Measurements from ENCODE around the gene RABGAP1.

The RABGAP1 gene

DNA sequence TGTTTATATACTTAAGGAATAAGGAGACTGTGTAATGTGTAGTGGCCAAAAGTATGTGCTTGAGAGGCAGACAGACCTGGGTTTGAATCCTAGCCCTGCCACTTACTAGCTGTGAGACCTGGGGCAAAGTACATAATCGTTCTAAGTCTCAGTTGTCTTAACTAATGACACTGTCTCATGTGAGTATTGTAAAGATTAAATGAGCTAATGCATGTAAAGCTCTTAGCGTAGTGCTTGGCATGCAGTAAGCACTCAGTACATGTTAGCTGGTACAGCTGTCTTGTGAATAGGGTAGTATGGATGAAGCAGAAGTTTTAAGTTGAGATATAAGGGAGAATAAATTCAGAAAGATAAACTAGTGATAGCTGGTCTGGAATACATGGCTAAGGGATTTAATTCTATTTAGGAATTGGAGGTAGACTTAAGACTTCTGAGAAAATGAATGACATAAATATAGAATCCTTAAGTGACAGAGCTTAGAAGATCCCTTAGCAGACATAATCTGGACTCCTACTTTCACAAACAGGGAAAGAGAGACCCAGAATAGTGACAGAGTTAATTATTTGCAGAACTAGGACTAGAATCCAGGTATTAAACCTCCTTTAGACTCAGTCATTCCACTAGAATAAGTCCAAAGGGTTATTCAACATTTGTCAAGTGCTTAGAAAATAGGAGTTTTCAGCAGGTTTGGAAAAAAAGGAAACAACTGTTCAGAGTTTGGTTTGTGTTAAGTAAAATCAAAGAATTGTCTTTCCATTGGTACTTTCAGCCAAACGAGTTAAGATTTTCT is 105.8 kb downstream of the RABGAP1 start:
- DNase-seq (ENCODE audit: low read depth in 2 of 2), result no peak

DNA sequence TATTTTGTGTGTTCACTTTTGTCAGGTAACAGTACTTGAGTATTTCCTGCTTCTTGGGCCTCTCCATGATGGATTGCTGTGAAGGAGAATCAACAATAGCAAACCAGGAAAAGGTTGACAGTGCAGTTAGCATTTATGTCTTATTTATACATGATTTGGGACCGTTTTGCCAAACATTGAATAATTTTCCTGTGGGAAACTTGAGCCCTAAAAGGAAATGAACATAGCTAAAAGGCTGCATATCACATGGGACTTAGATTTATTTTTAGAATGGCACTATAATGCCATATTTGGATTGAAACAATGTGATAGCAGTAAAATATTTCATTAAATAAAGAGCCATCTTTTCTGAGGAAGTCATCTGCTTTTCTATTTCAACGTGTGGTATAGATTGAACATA is 107.9 kb downstream of the RABGAP1 start:
- no peak for DNase-seq (ENCODE audit: low read depth in 2 of 2)

DNA sequence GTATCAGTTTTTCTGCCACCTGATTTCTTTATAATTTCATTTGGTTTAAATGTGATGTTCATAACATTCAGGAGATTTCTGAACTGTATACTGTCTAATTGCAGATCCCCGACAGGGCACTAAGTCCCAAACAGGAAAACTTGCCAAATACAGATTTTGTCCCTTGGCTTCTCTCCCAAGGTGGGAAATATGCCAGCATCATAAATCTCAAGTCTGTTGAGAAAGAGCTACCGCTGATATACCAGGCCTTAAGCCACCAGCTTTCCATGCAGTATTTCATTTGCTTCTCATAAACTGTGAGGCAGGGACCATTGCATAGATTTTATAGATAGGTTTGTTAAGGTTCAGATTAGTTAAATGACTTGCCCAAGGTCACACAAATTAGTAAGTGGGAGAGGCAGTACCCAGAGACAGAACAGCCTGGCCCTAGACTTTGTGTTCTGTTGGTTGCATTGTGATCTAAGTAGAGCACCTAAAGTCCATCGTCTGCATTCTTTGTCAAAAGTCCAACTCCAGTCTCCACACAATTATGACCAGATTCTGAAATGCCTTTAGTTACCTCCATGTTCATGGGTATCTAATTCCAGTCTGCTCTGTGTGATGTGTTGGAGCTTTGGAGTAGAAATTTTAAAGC is 108.9 kb downstream of the RABGAP1 start:
- DNase-seq (ENCODE audit: low read depth in 2 of 2), result no peak

DNA sequence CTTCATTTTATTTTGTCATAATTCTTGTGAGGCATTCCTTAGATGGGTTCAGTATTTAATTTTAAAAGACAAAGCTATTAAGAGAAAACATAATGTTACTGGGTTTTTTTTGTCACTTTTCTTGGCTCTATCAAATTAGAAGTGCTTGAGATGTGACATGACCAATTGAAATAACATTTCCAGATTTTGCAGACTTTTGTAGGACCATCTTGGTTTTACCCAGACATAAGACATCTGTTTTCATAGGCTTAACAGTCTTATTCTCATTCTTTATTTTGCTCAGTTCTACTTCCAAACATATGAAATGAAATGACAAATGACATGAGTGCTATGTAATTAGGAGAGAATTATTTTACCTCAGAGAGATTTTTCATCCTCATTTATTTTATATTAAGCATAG is 112.2 kb downstream of the RABGAP1 start:
- no peak for DNase-seq (ENCODE audit: low read depth in 2 of 2)

DNA sequence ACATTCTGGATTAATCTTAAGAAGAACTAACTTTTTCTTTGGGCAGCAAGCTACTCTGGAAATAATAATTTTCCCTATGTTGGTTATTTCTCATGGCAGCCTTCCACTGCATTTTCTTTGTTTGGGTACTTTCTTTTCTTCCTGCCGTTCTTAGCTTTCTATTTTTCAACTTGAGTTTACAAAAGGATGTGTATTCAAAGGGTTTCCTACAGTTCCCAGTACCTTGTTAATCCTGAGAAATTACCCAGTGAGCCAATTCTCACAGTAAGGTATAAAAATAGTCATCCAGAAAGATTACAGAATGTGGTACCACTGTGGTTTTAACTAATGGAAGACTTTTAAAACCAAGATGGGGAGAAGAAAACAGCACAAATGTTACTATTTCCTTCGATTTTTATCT is 112.9 kb downstream of the RABGAP1 start:
- no peak for DNase-seq (ENCODE audit: low read depth in 2 of 2)

DNA sequence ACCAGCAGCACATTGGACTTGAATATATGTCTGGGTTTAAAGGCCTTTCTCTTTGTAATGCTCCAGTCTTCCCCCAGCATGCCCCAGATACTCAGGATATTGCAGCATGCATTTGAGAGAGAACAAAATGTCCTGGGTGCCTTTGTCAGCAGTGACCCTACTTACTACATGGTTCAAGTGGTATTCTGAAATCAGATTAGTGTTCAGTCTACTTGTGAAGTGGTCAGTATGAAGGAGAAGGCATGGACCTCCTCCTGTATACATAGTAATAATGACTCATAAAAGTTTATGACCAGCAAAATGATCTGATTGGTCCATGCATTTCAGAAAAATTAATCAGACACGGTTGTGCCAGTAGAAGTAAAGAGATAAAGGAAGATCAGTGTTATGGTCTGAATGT is 118.0 kb downstream of the RABGAP1 start:
- DNase-seq (ENCODE audit: low read depth in 2 of 2), result no peak

DNA sequence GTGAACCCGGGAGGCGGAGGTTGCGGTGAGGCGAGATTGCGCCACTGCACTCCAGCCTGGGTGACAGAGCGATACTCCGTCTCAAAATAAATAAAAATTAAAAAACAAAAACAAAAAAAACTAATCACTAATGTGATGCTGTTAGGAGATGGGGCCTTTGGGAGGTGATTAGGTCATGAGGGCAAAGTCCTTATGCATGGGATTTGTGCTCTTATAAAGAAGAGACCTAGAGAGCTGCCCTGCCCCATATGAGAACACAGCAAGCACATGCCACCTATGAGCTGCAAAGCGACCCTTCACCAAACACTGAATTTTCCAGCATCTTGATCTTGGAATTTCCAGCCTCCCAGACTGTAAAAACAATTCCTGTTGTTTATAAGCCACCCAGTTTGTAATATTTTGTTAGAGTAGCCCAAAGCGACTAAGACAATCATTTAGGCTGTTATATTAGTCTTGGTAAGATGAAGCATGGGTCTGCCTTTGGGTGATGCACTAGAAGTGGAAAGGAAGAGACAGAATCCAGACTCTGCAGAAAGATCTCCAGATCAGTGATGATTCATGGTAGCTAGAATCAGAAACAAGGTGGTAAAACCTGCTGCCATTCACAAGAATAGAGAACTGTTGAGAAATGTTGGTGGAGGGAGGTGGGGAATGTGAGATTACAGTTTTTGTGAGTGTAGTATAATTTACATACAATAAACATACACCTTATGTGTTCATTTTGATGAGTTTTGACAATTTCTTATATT is 118.8 kb downstream of the RABGAP1 start:
- no peak for DNase-seq (ENCODE audit: low read depth in 2 of 2)

DNA sequence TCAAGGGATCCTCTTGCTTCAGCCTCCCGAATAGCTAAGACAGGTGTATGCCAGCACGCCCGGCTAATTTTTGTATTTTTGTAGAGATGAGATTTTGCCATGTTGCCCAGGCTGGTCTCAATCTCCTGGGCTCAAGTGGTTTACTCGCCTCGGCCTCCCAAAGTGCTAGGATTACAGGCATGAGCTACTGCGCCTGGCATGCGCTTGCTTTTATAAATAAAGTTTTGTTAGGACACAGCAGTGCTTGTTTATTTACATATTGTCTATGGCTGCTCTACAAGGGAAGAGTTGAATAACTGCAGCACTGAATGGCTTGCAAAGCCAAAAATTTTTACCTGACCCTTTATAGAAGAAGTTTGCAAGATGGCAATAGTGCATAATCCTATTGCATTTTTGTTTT is 120.4 kb downstream of the RABGAP1 start:
- no peak for DNase-seq (ENCODE audit: low read depth in 2 of 2)

DNA sequence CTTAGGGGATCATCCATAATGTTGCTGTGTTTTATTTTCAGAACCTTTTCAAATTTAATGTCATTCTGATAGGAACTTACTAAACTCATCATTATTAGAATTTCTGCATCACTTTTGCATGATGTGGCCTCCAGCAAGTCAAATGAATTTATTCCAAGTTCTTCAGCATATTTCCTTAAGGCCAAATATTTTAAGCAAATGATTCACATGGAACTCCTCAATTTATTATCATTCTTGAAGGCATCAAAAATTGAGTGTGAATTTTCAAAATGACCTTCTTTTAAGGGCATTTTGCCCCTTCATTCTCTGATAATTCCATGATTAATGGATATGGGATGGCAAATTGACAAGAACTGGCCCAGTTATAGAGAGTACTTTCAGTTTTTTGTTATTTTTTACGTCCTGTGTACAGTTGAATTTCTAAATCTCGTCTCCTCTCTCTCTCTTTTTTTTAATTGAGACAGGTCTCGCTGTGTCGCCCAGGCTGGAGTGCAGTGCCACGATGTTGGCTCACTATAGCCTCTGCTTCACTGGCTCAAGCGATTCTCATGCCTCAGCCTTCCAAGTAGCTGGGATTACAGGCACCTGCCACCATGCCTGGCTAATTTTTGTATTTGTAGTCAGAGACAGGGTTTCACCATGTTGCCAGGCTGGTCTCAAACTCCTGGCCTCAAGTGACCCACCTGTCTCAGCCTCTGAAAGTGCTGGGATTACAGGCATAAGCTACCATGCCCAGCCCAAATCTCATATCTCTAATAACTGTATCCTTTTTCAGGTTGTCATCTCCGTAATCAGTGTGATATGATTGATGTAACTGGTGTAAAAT is 121.7 kb downstream of the RABGAP1 start:
- DNase-seq (ENCODE audit: low read depth in 2 of 2), result no peak

DNA sequence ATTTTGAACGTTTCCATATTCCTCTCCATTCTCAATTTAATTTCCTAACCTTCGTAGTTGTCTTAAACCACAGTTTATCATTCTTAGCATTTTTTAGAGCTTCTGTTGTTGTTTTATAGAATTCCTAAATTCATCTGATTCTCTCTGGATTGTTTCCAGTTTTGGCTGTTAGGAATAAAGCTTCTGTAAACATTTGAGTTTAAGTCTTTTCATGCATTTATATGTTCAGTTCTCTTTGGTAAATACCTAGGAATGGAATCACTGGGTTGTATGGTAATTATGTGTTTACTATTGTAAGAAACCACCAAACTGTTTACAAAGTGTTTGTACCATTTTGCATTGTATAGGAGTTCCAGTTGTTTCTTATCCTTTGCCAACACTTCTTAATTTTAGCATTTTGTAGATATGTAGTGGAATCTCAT is 122.4 kb downstream of the RABGAP1 start:
- no peak for DNase-seq (ENCODE audit: low read depth in 2 of 2)

DNA sequence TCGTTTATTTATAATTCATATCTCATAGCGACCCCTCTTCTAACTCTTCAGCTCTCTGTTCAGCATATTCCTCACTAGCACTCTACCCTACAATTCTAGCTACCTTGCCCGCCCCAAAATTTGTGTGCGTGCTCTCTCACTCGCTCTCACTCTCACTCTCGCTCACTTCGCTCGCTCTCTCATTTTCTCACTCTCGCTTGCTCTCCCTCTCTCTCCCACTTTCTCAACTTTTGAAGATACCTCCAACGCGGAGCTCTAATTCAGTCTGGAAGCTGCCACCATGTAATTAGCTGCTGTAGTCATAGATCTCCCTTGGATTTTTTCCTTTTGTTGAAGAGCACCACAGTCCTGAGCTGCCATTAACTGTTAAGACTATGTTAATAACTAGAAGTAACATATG is 123.1 kb downstream of the RABGAP1 start:
- no peak for DNase-seq (ENCODE audit: low read depth in 2 of 2)

DNA sequence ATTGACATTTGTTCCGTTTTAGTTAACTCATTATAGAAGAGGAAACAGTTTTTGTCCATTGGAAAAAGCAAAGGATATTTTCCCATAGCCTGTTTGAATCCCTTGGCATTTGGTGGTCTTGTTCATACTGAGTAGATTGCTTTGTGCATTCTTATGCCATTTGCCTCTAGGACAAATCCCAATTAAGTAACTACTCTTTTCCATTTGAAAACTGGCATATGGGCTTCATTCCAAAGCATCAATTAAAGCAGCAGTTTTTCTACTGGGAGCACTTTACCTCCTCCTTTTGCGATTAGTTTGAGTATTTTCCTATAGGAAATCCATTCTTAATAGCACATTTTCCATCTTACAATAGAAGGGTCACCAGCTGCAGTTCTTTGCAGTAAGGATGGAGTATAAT is 123.9 kb downstream of the RABGAP1 start:
- DNase-seq (ENCODE audit: low read depth in 2 of 2), result no peak

DNA sequence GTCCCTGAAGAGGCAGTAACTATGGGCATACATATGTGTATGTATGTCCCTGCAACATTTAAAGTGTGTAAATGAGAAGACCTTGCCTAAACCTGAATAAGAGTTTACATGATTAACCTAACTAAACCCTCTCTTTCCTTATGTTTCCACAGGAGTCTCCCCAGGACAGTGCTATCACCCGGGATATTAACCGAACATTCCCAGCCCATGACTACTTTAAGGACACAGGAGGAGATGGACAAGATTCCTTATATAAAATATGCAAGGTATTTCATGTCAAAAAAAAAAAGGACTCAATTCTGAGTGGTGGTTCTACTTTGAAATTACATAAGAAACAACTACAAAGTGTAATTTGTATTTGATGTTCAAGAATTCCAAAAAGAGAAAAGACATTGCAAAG is 124.4 kb downstream of the RABGAP1 start:
- DNase-seq (ENCODE audit: low read depth in 2 of 2), result no peak

DNA sequence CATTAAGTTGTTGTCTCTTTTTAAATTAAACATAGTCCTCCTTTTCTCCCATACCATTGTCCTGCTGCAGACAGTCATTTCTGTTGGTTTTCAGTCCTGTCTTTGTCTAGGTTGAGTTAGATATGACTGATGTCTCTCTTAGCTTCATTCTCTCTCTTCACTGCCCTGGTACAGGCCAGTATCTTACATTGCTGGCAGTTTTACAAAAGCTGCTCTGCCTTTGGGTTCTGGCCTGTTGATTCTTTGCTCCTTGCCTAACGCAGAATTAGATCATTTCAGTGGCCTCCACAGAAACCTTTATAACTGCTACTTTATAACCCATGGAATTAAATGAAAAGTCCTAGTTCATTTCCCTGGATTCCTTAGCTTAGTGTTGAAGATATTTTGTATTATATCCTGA is 126.3 kb downstream of the RABGAP1 start:
- no peak for DNase-seq (ENCODE audit: low read depth in 2 of 2)

DNA sequence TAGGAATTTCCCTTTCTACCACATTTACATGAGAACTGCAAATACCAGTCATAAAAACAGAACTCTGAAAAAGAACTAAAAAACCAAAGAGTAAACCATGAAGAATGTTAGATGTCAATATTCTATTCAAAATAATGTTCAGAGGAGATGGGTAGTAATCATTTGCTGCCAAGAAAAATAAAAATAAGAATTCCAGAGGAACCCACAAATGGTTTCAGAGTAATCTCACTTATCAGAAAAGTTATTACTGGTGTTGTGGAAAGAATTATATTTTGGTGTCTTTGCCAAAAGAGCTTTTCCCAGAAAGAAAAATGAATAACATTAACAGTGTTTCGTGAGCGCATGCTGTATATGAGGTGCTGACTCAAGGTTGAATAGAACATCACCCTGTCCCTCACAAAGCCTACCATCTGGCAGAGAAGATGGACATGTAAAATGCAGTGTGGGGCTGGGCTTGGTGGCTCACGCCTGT is 128.2 kb downstream of the RABGAP1 start:
- DNase-seq (ENCODE audit: low read depth in 2 of 2), result no peak

DNA sequence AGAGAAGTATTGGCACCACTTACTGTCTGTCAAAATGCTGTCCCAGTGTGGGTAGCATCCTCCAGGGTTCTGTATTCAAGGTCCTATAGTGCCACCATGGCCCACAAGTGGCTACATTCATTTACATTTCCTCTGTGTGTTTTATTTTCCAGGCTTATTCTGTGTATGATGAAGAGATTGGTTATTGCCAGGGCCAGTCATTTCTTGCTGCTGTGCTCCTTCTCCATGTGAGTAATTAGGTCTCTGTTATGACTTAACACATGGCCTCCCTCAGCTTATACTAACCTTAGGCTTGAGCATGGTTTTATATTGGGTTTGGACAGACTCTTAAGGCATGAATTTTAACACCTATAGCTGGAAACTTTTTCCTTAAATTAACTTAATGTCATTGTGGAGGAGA is 129.4 kb downstream of the RABGAP1 start:
- no peak for DNase-seq (ENCODE audit: low read depth in 2 of 2)

DNA sequence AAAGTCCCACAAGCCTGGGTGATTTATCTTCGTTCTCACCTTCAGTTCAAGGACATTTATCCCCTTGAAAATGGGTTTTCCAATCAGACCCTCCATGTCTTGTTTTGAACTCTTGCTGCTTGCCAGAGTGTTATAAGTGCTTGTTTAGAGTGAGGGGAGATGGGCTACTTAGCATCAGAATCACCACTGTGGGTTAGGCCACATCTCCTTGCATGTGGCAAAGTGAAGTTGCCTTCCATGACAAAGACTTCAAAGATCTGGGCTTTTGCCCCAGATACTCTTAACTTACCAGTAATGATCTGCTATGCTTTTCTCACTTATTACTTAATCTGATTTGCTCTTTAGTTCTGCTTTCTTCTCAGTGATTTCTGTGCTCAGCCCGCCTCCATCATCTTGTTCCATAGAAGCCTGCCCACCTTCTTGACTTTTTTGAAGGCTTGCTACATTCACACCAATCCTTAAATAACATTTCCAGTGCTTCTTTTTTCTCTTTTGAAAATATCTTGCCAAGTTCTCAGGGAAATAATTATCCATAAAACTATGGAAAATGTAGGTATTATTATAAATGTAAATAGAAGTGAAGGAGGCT is 131.7 kb downstream of the RABGAP1 start:
- DNase-seq (ENCODE audit: low read depth in 2 of 2), result no peak

DNA sequence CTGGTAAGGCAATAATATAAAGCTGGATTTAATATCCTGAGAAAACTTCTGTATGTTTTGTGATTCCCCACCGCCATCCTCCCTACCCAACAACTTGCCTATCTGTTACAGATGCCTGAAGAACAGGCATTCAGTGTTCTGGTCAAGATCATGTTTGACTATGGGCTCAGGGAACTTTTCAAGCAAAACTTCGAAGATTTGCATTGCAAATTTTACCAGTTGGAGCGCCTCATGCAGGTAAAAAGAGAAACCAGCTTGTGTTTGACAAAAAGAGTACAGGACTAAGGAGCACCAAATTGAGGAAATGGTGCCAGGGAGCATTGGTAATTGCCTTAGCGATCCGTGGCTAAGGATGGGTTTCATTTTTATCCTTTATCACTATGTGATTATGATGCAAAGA is 132.6 kb downstream of the RABGAP1 start:
- no peak for DNase-seq (ENCODE audit: low read depth in 2 of 2)

DNA sequence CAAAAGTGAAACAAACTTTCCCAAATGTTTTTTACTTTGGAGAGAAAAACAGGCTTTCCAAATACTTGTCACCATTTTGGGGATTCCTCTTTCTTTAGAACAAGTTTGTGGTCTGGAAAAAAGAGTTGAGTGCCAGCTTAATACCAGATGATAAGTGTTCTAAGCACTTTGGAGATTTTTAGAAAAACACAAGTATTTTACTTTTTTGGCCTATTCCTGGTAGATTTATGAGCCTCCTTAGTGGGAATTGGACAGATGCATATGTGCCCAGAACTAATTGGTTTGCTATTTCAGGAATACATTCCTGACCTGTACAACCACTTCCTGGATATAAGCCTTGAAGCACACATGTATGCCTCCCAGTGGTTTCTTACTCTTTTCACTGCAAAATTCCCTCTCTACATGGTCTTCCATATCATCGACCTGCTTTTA is 133.2 kb downstream of the RABGAP1 start:
- DNase-seq (ENCODE audit: low read depth in 2 of 2), result no peak

DNA sequence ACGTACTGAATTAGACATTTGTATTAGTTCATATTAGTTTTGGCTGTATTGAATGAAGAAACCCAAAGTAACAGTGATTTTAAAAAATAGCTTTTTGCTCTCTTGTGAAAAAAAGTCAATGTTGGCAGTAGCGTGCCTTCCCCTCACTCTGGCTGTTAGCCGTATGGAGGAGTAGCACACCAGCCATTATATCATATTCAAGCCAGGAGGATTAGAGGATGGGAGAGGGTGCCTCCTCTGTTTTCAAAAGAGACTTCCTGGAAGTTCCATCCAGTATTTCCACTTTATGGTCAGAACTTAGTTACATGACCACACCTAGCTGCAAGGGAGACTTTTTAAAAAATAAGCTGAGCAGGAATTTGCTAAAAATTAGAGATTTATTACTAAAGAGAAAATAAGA is 133.8 kb downstream of the RABGAP1 start:
- DNase-seq (ENCODE audit: low read depth in 2 of 2), result no peak

DNA sequence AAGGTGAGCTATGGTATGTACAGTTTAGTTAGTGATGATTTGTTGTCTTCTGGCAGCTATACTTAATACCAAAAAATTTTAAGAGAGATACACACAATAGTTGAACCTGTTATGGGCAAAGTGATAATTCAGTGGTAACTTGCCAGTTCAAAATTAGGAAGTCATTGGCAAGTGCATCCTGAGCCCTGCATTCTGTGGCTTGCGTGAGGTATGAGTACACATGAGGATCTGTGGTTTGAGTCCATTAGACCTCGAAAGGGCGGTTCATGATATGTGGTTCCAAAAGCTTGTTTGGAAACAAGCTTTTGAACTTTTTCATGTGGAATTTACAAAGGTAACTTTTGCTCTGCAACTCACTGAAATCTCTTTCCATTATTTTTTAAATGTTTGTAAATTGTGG is 139.6 kb downstream of the RABGAP1 start:
- no peak for DNase-seq (ENCODE audit: low read depth in 2 of 2)

DNA sequence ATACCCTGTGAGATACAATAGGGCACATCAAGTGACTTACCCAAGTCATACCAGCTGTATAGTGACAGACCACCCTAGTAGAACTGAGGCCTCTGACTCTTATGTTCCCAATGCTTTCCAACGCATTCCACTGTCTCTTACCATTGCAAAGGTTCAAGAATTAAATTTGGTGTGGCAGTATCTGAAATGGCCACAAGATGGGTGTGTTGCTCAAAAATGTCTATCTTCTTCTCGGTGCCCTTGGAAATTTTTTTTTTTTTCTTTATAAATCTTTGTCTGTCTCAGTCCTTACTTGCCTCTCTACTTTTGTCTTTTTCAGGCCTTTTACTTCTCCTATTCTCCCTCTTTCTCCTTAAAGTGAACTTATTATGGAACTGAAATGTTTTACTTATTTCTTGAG is 141.0 kb downstream of the RABGAP1 start:
- no peak for DNase-seq (ENCODE audit: low read depth in 2 of 2)

Measured in stimulated activated CD4-positive, alpha-beta T cell treated with anti-CD3 and anti-CD28 coated beads, Interleukin-1b, Interleukin-23, amount 100 ng/mL, for 1 hour (primary cell).